HepG2 (cell line): Measurements from ENCODE around the gene SLC25A25. TPM values are rescaled to one million over a fixed set of nuclear protein-coding genes. Genes with fewer than 3 reads are reported as not detected.

Experiments
- ETV5 ChIP-seq: IDR thresholded peaks from 2 replicates; pipeline ENCODE4 v1.6.1; 2018; ENCODE audit warnings: missing biosample characterization, missing genetic modification reagents, inconsistent platforms, borderline replicate concordance
- FOXO1 ChIP-seq: sonication (generic); formaldehyde crosslinking; IDR thresholded peaks from 2 replicates; pipeline ENCODE4 v1.4.0; 2020; ENCODE audit warnings: missing genetic modification reagents
- MYNN ChIP-seq: sonication (generic); formaldehyde crosslinking; IDR thresholded peaks from 2 replicates; pipeline ENCODE4 v1.4.0; 2020; ENCODE audit warnings: mild to moderate bottlenecking, low read depth, missing genetic modification reagents
- SNAI1 ChIP-seq: sonication (generic); formaldehyde crosslinking; IDR thresholded peaks from 2 replicates; pipeline ENCODE4 v1.5.0; 2020; ENCODE audit warnings: mild to moderate bottlenecking, missing genetic modification reagents, borderline replicate concordance
- ZBTB46 ChIP-seq: sonication (generic); formaldehyde crosslinking; IDR thresholded peaks from 2 replicates; pipeline ENCODE4 v1.4.0; 2020; ENCODE audit warnings: mild to moderate bottlenecking, missing genetic modification reagents, borderline replicate concordance
- ZFAT ChIP-seq: sonication (generic); formaldehyde crosslinking; conservative IDR thresholded peaks from 2 replicates; pipeline ENCODE4 v1.8.1; 2023; ENCODE audit warnings: missing genetic modification reagents, inconsistent platforms
- ZNF44 ChIP-seq: sonication (generic); formaldehyde crosslinking; IDR thresholded peaks from 2 replicates; pipeline ENCODE4 v1.5.1; 2020; ENCODE audit warnings: mild to moderate bottlenecking, missing genetic modification reagents
- ZNF724P ChIP-seq: sonication (generic); formaldehyde crosslinking; IDR thresholded peaks from 2 replicates; pipeline ENCODE4 v1.8.0; 2022; ENCODE audit warnings: missing genetic modification reagents, borderline replicate concordance
- polyA plus RNA-seq, 8 experiments: library from polyadenylated mRNA; depleted of rRNA in 3 of 8; stranded (reverse) in 7 of 8; unstranded in 1 of 8; fragments of >200 nt; fragmentation: Illumina TruSeq in 4 of 8; extraction: Trizol in 4 of 8; gene quantifications; 2 replicates each; pipeline versions ENCODE4 v1.2.1 to v1.2.3, GENCODE V29; 2011 to 2016; ENCODE audit warnings: low read depth in 4 of 8, missing spikeins in 1 of 8, mixed read lengths in 1 of 8; ENCODE audit not compliant: insufficient read depth in 1 of 8
- total RNA-seq, 5 experiments: library from RNA; depleted of rRNA; stranded (reverse); fragments of >200 nt; fragmentation: Illumina TruSeq; extraction: Trizol; gene quantifications; 2 replicates each; pipeline ENCODE4 v1.2.3, GENCODE V29; 2016; ENCODE audit warnings: low read depth in 1 of 5
- TF ChIP-seq, protein P1 (sequence below): sonication (generic); formaldehyde crosslinking; conservative IDR thresholded peaks from 2 replicates; pipeline ENCODE4 v1.4.0; 2020; ENCODE audit warnings: mild to moderate bottlenecking, missing genetic modification reagents, moderate library complexity
- TF ChIP-seq, protein P2 (sequence below): fragments of 450-650 bp; IDR thresholded peaks from 2 replicates; pipeline ENCODE4 v1.6.1; 2017; ENCODE audit warnings: mild to moderate bottlenecking
- TF ChIP-seq, protein P3 (sequence below): sonication (generic); formaldehyde crosslinking; IDR thresholded peaks from 2 replicates; pipeline ENCODE4 v1.8.0; 2023; ENCODE audit warnings: mild to moderate bottlenecking, missing genetic modification reagents
- TF ChIP-seq, protein P4 (sequence below): sonication (generic); formaldehyde crosslinking; IDR thresholded peaks from 2 replicates; pipeline ENCODE4 v1.5.0; 2020; ENCODE audit warnings: mild to moderate bottlenecking, missing genetic modification reagents
- TF ChIP-seq, protein P5 (sequence below): sonication (generic); formaldehyde crosslinking; IDR thresholded peaks from 2 replicates; pipeline ENCODE4 v1.4.0; 2020; ENCODE audit warnings: missing genetic modification reagents, borderline replicate concordance

The SLC25A25 gene
- total and polyA plus RNA-seq, 2 of the 13 experiments (the other 11 are each of a cell fraction or from before 2014, with no cell fraction given): 10.5 to 24.8 TPM

GRCh38 chr9:128057724-128058409 lies 10.2 kb upstream of the SLC25A25 start (continued):
- TF ChIP-seq, protein P1, sequence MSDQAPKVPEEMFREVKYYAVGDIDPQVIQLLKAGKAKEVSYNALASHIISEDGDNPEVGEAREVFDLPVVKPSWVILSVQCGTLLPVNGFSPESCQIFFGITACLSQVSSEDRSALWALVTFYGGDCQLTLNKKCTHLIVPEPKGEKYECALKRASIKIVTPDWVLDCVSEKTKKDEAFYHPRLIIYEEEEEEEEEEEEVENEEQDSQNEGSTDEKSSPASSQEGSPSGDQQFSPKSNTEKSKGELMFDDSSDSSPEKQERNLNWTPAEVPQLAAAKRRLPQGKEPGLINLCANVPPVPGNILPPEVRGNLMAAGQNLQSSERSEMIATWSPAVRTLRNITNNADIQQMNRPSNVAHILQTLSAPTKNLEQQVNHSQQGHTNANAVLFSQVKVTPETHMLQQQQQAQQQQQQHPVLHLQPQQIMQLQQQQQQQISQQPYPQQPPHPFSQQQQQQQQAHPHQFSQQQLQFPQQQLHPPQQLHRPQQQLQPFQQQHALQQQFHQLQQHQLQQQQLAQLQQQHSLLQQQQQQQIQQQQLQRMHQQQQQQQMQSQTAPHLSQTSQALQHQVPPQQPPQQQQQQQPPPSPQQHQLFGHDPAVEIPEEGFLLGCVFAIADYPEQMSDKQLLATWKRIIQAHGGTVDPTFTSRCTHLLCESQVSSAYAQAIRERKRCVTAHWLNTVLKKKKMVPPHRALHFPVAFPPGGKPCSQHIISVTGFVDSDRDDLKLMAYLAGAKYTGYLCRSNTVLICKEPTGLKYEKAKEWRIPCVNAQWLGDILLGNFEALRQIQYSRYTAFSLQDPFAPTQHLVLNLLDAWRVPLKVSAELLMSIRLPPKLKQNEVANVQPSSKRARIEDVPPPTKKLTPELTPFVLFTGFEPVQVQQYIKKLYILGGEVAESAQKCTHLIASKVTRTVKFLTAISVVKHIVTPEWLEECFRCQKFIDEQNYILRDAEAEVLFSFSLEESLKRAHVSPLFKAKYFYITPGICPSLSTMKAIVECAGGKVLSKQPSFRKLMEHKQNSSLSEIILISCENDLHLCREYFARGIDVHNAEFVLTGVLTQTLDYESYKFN (CRISPR knock-in tag): peak; percentile 12
- TF ChIP-seq, protein P2, sequence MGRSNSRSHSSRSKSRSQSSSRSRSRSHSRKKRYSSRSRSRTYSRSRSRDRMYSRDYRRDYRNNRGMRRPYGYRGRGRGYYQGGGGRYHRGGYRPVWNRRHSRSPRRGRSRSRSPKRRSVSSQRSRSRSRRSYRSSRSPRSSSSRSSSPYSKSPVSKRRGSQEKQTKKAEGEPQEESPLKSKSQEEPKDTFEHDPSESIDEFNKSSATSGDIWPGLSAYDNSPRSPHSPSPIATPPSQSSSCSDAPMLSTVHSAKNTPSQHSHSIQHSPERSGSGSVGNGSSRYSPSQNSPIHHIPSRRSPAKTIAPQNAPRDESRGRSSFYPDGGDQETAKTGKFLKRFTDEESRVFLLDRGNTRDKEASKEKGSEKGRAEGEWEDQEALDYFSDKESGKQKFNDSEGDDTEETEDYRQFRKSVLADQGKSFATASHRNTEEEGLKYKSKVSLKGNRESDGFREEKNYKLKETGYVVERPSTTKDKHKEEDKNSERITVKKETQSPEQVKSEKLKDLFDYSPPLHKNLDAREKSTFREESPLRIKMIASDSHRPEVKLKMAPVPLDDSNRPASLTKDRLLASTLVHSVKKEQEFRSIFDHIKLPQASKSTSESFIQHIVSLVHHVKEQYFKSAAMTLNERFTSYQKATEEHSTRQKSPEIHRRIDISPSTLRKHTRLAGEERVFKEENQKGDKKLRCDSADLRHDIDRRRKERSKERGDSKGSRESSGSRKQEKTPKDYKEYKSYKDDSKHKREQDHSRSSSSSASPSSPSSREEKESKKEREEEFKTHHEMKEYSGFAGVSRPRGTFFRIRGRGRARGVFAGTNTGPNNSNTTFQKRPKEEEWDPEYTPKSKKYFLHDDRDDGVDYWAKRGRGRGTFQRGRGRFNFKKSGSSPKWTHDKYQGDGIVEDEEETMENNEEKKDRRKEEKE: no peak
- no peak for TF ChIP-seq ETV5 (CRISPR knock-in tag)
- no peak for TF ChIP-seq SNAI1 (CRISPR knock-in tag)
- TF ChIP-seq, protein P3, sequence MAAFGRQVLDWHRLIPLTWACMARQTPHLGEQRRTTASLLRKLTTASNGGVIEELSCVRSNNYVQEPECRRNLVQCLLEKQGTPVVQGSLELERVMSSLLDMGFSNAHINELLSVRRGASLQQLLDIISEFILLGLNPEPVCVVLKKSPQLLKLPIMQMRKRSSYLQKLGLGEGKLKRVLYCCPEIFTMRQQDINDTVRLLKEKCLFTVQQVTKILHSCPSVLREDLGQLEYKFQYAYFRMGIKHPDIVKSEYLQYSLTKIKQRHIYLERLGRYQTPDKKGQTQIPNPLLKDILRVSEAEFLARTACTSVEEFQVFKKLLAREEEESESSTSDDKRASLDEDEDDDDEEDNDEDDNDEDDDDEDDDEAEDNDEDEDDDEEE (CRISPR knock-in tag): no peak
- TF ChIP-seq MYNN (CRISPR knock-in tag): no peak
- TF ChIP-seq ZNF724P (CRISPR knock-in tag): no peak
- no peak for TF ChIP-seq ZBTB46
- no peak for TF ChIP-seq FOXO1
- TF ChIP-seq, protein P4, sequence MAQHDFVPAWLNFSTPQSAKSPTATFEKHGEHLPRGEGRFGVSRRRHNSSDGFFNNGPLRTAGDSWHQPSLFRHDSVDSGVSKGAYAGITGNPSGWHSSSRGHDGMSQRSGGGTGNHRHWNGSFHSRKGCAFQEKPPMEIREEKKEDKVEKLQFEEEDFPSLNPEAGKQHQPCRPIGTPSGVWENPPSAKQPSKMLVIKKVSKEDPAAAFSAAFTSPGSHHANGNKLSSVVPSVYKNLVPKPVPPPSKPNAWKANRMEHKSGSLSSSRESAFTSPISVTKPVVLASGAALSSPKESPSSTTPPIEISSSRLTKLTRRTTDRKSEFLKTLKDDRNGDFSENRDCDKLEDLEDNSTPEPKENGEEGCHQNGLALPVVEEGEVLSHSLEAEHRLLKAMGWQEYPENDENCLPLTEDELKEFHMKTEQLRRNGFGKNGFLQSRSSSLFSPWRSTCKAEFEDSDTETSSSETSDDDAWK (CRISPR knock-in tag): no peak
- TF ChIP-seq, protein P5, sequence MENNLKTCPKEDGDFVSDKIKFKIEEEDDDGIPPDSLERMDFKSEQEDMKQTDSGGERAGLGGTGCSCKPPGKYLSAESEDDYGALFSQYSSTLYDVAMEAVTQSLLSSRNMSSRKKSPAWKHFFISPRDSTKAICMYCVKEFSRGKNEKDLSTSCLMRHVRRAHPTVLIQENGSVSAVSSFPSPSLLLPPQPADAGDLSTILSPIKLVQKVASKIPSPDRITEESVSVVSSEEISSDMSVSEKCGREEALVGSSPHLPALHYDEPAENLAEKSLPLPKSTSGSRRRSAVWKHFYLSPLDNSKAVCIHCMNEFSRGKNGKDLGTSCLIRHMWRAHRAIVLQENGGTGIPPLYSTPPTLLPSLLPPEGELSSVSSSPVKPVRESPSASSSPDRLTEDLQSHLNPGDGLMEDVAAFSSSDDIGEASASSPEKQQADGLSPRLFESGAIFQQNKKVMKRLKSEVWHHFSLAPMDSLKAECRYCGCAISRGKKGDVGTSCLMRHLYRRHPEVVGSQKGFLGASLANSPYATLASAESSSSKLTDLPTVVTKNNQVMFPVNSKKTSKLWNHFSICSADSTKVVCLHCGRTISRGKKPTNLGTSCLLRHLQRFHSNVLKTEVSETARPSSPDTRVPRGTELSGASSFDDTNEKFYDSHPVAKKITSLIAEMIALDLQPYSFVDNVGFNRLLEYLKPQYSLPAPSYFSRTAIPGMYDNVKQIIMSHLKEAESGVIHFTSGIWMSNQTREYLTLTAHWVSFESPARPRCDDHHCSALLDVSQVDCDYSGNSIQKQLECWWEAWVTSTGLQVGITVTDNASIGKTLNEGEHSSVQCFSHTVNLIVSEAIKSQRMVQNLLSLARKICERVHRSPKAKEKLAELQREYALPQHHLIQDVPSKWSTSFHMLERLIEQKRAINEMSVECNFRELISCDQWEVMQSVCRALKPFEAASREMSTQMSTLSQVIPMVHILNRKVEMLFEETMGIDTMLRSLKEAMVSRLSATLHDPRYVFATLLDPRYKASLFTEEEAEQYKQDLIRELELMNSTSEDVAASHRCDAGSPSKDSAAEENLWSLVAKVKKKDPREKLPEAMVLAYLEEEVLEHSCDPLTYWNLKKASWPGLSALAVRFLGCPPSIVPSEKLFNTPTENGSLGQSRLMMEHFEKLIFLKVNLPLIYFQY (CRISPR knock-in tag): no peak
- no peak for TF ChIP-seq ZNF44 (CRISPR knock-in tag)
- TF ChIP-seq ZFAT (CRISPR knock-in tag): no peak
